ENCODE data around the gene RSPO1.

The RSPO1 gene

DNA sequence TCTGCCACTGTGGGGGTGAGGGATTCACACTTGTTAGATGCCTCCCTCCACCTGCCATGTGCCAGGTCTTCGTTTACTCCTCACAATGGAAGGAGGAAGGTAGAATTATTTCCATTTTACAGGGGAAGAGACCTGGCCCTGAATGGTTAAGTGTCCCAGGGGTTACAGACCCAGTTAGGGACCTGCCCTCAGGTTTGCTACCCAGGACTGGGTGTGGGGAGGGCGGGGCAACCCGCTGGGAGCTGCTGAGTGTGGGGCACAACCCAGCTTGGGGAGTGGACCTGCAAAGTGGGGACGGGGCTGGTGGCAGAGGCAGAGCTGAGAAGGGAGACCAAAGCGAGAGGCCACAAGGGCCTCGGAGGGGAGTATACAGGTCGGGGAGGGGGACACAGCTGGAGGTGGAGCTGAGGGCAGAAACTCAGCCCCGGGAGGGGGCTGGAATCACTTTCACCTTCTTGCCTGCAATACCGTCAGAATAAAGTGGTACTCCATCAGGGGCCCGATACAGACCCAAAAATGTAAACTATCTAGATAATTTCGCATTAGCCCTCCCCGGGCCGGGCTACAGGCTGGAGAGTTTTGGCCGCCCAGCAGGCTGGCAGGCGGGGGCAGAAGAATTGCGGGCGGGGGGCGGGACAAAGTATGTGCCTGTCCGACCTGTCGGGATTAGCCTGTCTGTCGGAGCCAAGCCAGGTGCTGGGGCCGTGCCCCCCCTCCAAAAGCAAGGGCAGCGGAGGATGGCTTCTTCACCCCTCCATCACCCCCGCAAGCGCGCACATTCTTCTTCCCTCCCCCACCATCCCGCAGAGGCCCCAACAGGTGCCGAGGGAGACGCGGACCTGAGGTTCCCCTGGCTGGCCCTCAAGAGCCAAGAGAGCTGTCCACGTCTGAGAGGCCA is 1.4 kb downstream of the RSPO1 start:
- TF ChIP-seq, protein P1, sequence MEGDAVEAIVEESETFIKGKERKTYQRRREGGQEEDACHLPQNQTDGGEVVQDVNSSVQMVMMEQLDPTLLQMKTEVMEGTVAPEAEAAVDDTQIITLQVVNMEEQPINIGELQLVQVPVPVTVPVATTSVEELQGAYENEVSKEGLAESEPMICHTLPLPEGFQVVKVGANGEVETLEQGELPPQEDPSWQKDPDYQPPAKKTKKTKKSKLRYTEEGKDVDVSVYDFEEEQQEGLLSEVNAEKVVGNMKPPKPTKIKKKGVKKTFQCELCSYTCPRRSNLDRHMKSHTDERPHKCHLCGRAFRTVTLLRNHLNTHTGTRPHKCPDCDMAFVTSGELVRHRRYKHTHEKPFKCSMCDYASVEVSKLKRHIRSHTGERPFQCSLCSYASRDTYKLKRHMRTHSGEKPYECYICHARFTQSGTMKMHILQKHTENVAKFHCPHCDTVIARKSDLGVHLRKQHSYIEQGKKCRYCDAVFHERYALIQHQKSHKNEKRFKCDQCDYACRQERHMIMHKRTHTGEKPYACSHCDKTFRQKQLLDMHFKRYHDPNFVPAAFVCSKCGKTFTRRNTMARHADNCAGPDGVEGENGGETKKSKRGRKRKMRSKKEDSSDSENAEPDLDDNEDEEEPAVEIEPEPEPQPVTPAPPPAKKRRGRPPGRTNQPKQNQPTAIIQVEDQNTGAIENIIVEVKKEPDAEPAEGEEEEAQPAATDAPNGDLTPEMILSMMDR (IDR thresholded peaks at IDR 0.05; ENCODE audit: low read depth, low read length), result no peak
- no peak for DNase-seq (ENCODE audit: low read depth in 2 of 2)
- no peak overlapping the region for H3K4me3 ChIP-seq (replicated peaks in 1 of 2; ENCODE audit: low read depth in 2 of 2, low read length in 2 of 2)

DNA sequence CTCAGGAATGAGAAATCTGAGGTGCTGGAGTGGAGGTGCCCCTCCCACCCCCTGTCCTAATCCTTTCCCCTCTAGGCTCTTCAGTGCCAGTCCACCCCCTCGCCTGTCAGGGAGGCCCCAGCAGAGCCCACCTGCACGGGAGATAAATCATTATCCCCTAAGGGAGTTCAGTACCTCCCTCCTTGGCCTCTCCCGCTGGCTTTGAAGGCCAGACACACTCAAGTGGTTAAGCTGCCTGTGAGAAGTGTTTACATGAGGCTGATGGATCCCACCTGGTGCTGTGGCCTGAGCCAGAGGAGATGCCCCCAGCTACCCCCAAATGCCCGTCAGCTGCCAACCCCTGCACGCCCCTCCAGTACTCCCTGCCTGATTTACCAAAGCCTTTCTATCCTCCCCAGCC is 3.7 kb downstream of the RSPO1 start:
- TF ChIP-seq, protein P1 (IDR thresholded peaks at IDR 0.05; ENCODE audit: low read depth, low read length), result no peak
- DNase-seq (ENCODE audit: low read depth in 2 of 2), result no peak
- H3K4me3 ChIP-seq (replicated peaks in 1 of 2; ENCODE audit: low read depth in 2 of 2, low read length in 2 of 2), result no peak overlapping the region

DNA sequence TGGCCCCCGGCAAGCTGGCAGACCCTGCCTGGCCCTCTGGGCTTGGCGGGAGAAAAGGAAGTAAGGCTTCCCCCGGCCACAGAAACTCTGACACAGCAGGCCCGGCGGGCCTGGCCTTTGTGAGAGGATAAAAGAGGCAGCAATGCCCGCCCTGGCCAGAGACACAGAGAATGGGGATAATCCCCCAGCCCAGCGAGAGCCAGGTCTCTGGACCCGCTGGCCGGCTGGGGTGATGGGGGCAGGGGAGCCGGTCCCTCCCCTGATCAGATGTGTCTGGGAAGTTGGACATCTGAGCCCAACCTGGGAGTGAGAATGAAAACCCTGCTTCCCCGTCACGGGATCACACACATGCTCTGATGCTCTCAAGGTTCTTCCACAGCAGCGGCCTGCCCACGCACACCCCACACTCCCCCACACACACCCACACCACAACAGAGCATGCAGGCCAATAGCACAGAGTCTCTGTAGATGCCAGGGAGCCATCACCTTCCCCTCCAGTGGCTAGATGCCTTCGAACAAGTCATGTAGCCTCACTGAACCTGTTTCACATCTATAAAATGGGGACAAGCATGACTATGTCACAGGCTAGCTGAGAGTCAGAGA is 4.2 kb downstream of the RSPO1 start:
- H3K4me3 ChIP-seq (replicated peaks in 1 of 2; ENCODE audit: low read depth in 2 of 2, low read length in 2 of 2), result no peak overlapping the region
- TF ChIP-seq, protein P1 (IDR thresholded peaks at IDR 0.05; ENCODE audit: low read depth, low read length), result no peak
- DNase-seq (ENCODE audit: low read depth in 2 of 2), result no peak

DNA sequence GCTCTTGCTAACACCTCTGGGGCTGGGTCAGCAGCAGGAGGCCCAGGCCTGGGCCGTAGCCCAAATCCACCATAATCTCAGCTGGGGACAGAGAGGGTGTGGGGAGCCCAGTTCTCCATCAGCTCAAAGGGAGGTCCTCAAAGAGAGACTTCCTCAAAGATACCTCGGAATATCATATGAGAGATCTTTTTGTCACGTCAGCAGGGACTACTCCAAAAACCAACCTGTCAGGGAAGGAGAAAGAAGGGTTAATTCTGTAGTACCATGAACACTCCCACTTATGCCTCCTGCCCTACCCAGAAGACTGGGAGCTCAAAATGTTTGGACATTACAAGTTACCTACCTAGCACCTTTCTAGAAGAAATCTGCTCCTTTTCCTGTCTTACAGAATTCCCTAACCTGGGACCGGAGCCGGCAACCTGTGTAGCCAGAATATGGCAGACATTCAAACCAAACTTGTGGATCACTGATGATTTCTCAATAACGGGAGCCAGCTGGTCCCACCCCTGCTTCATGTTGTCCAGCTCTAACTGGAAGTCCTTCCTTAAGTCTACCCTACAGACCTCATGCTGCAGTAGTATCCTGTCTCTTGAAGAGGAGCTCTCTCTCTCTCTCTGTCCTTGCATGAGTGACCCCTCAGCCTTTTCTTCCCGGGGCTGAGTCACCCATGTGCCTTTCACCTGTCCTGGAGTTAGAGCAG is 4.8 kb downstream of the RSPO1 start:
- no peak for DNase-seq (ENCODE audit: low read depth in 2 of 2)
- H3K4me3 ChIP-seq (replicated peaks in 1 of 2; ENCODE audit: low read depth in 2 of 2, low read length in 2 of 2), result no peak overlapping the region
- TF ChIP-seq, protein P1 (IDR thresholded peaks at IDR 0.05; ENCODE audit: low read depth, low read length), result no peak

DNA sequence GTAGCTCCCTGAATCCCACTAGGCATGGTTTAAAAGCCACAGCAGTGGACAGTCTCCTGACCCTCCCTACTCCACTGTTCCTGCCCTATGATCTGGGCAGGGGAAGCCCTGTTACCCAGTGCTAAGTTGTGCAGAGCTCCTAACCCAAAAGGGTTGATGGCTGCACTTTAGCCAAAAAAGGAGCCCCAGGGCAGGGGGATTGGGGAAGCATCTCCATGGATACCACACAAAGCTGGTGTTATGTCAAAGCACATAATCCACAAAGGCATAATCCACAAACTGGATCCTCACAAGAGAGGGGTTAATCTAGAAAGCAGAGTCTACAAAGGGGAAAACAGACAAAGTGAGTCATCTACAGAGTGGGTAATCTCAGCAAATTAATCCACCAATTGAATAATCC is 5.7 kb downstream of the RSPO1 start:
- DNase-seq (ENCODE audit: low read depth in 2 of 2), result no peak
- no peak overlapping the region for H3K4me3 ChIP-seq (replicated peaks in 1 of 2; ENCODE audit: low read depth in 2 of 2, low read length in 2 of 2)
- TF ChIP-seq, protein P1 (IDR thresholded peaks at IDR 0.05; ENCODE audit: low read depth, low read length), result no peak

DNA sequence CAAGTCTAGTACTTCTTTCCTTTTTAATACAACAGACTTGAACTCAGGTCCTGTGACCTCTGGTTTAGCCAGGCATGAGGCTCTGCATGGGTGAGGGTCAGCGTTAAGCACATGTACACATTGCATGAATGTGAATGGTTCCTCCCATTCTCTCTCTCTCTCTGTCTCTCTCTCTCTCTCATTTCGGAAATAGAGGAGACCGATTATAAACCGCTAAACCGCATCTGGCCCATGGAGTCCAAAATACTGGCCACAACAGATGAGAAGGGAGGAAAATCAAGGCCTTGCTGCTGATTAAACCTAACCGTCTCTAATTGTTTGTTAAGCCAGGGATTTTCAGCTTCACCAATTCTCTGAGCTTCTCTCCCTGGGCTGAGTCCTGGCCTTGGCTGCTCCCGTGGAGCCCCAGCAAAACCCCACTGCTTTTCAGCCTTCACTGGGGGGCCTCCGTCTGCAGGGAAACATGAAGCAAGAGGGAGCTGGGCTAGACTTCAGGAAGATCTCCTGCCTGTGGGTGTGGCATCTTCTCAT is 6.6 kb downstream of the RSPO1 start:
- no peak overlapping the region for H3K4me3 ChIP-seq (replicated peaks in 1 of 2; ENCODE audit: low read depth in 2 of 2, low read length in 2 of 2)
- no peak for DNase-seq (ENCODE audit: low read depth in 2 of 2)
- TF ChIP-seq, protein P1 (IDR thresholded peaks at IDR 0.05; ENCODE audit: low read depth, low read length), result no peak
